ENCODE measurements around the gene AP1M1.
A peak's percentile ranks its signal among the peaks of the same experiment; 100 is the strongest.

AP1M1 gene

DNA sequence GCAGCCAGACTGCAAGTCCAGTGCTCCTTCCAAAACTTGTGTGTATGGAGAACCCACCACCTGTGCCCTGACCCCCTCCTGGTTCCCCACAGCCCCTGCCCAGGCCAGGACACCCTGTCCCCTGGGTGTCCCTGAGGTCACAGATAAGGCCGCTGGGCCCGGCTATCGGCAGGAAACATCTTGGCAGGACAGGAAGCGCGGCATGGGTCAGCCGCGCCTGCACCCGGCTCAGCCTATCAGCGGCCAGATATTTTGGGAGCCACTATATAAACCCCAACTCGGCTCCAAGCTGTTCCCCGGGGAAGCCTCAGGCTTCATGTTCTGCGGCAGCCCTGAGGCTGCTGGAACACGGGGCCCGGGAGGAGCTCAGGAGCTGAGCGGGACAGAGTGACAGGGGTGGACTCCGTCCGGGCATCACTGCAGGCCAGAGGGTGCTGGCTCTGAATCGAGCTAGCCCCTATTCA, 60.8 kb downstream of the AP1M1 start:
- Histone ChIP-seq H3K27ac (peak overlapping the region; percentile 51; the same call in 1 of the 2 replicates), H3K27me3 (no peaks in the 10 kb centered on the region), H3K4me2 (peak overlapping the region; percentile 89), H3K4me1 (peaks cover 73% of the 10 kb centered on the region), H4K20me1 (no peaks in the 10 kb centered on the region), H3K9ac (0 out of 2 replicates have a peak overlapping the region, but pooled peaks have one; percentile 49), H3K36me3 (no peaks in the 10 kb centered on the region), H3K4me3 (peak overlapping the region; percentile 22; the same call in 1 of the 2 replicates), H3K9me3 (no peaks in the 10 kb centered on the region)
- no peak for TF ChIP-seq Cebpa-rat (IDR thresholded peaks at IDR 0.05)

DNA sequence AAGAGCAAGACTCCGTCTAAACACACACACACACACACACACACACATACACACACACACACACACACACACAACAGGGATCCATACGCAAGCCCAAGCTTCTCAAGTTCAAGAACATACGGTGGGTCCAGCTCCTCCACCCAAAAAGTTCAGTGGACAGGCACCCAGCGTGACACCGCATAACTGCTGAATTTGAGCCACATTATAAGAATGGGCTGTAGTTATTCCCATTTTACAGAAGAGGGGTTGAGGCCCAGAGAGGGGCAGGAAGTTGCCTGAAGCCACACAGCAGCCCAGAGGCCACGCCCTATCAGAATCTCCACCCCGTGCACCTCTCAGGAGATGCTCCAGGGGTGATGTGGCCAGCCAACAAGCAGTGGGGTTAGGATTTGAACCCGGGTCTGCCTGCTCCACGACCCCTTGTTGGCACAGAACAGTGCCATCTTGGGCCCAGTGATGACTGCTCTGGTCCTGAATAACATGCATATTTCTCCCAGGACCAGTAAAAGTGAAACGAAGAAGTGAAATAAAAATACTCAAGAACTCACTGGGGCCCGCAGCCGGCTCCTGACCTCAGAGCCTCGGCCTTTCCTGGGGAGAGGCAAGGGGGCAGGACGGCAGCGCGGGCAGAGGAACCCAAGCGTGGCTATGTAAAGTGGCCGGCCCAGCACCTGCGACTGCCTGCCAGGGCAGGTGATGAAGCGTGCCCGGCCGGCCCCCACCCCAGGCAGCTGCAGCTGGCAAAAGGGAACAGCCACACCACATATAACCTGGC, 61.9 kb downstream of the AP1M1 start:
- H4K20me1 ChIP-seq: no peaks in the 10 kb centered on the region
- peak overlapping the region; percentile 51; the same call in 1 of the 2 replicates for H3K27ac ChIP-seq
- H3K4me1 ChIP-seq: peaks cover 71% of the 10 kb centered on the region
- TF ChIP-seq Cebpa-rat (IDR thresholded peaks at IDR 0.05): no peak
- no peaks in the 10 kb centered on the region for H3K27me3 ChIP-seq
- no peaks in the 10 kb centered on the region for H3K9me3 ChIP-seq
- no peak overlapping the region; the same call in 1 of the 2 replicates for H3K9ac ChIP-seq
- no peak overlapping the region for H3K4me3 ChIP-seq
- H3K4me2 ChIP-seq: peak overlapping the region; percentile 89
- no peaks in the 10 kb centered on the region for H3K36me3 ChIP-seq

DNA sequence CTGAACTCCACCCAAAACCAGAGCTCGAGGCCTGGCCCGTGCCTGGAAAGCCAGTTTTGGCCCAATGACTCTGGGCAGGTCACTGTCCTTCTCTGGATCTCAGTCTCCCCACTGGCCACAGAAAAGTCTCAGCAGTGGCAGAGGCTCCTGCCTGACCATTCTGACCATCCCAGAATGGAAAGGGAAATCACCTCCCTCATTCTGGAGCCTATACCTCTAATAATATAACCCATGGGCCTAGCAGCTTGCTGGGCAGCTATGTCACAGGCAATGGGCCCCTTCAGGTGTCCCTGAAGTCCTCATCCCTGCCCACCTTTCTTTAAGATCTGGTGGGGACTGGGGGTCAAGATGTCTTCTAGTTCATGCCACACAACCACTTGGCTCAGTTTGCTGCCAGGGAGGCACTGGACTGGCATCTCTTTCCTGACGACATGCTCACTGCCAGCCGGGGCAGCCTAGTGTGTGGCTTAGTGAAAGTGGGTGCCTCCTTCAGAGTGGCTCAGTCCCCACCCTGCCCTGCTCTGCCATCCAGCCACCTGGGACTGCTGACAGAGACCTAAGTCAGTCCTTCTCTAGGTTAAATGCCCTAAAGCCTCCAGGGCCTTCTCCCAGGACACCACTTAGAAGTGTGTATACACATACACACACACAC, 62.6 kb downstream of the AP1M1 start:
- H3K4me1 ChIP-seq: peaks cover 71% of the 10 kb centered on the region

DNA sequence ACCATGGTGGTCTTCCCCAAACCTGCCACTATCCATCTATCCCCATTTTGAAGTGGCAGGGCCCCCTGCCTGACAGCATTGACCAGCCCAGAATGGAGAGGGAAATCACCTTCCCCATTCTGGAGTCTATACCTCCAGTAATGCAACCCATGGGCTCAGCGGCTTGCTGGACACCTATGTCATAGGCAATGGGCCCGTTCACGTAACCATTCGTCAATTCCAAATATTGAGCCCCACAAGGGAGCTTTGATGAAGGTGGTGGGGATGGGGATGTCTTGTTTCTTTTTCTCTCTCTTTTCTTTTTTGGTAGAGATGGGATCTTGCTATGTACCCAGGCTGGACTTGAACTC, 63.1 kb downstream of the AP1M1 start:
- Histone ChIP-seq H3K36me3 (no peaks in the 10 kb centered on the region), H3K9me3 (no peaks in the 10 kb centered on the region), H3K4me3 (no peak overlapping the region), H4K20me1 (no peaks in the 10 kb centered on the region), H3K9ac (no peak overlapping the region), H3K4me2 (peak overlapping the region; percentile 89), H3K4me1 (peaks cover 71% of the 10 kb centered on the region), H3K27ac (peak overlapping the region; percentile 51), H3K27me3 (no peaks in the 10 kb centered on the region)
- no peak for TF ChIP-seq Cebpa-rat (IDR thresholded peaks at IDR 0.05)

More for the DNA sequence above, 62.6 kb downstream of the AP1M1 start:
- Histone ChIP-seq H3K4me3 (no peak overlapping the region), H3K9me3 (no peaks in the 10 kb centered on the region), H3K9ac (no peak overlapping the region; the same call in 1 of the 2 replicates), H3K4me2 (peak overlapping the region; percentile 89), H3K27ac (peak overlapping the region; percentile 51), H3K36me3 (no peaks in the 10 kb centered on the region), H4K20me1 (no peaks in the 10 kb centered on the region), H3K27me3 (no peaks in the 10 kb centered on the region)
- no peak for TF ChIP-seq Cebpa-rat (IDR thresholded peaks at IDR 0.05)

DNA sequence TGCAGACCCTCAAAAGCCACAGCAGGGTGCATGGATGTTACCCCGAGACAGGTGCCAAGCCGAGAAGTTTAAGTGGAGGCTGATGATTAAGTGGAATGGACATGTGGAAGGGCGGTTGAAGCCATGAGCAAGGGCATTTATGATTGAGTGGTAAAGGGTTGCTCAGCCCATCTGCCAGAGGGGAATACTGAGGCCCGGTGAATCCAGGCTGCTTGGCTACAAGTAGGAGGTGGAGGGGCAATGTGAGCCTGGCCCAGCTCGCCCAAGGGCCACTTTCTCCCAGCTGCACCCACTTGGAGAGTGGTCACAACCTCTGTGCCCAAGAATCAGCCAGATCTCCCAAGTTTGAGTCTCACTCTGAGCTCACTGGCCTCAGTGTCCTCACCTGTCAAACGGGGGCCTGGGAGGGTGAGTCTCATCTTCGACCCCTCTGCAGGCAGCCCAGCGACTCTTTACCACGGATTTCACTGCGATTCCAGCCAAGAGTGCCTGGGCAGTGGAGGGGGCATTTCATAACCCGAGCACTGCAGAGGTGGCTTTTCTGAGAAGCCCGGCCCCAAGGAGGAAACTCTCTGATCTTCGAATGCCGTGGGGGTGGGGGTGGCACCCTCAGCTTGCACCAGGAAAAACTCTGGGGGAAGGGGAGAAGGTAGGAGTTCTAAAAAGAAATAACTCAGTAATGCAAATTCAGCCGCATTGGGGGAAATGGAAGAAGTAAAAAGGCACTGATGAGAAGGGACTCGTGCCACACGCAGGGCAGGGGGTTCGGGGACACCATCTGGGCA, 64.1 kb downstream of the AP1M1 start:
- H3K4me1 ChIP-seq: peaks cover 67% of the 10 kb centered on the region
- peak overlapping the region; percentile 16 for H3K27ac ChIP-seq
- H3K4me2 ChIP-seq: peak overlapping the region; percentile 64
- H3K27me3 ChIP-seq: no peaks in the 10 kb centered on the region
- no peak for TF ChIP-seq Cebpa-rat (IDR thresholded peaks at IDR 0.05)
- no peaks in the 10 kb centered on the region for H4K20me1 ChIP-seq
- H3K9ac ChIP-seq: no peak overlapping the region
- no peaks in the 10 kb centered on the region for H3K9me3 ChIP-seq
- H3K4me3 ChIP-seq: no peak overlapping the region
- no peaks in the 10 kb centered on the region for H3K36me3 ChIP-seq

DNA sequence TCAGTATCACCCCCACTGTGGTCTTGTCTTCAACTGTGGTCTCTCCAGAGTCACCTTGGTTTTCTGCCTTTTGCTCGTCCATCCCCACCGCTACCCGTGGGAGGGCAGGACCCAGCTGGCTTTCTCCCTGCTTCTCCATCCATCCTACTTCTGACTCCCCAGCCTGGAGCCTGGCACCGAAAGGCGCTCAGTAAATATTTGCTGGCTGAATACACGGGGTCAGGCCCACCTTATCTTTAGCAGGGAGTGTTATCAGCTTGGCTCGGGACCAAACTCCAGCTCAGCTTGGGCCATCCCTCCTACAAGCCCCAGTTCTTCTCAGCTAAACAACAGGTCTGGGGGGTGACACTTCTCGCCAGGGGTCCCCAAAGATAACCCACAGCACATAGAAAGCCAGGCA, 64.9 kb downstream of the AP1M1 start:
- Histone ChIP-seq H3K4me2 (peak overlapping the region; percentile 64), H4K20me1 (no peaks in the 10 kb centered on the region), H3K27ac (peak overlapping the region; percentile 16; the same call in 1 of the 2 replicates), H3K27me3 (no peaks in the 10 kb centered on the region), H3K9ac (no peak overlapping the region), H3K9me3 (no peaks in the 10 kb centered on the region), H3K4me1 (peaks cover 61% of the 10 kb centered on the region), H3K4me3 (no peak overlapping the region), H3K36me3 (no peaks in the 10 kb centered on the region)
- no peak for TF ChIP-seq Cebpa-rat (IDR thresholded peaks at IDR 0.05)

DNA sequence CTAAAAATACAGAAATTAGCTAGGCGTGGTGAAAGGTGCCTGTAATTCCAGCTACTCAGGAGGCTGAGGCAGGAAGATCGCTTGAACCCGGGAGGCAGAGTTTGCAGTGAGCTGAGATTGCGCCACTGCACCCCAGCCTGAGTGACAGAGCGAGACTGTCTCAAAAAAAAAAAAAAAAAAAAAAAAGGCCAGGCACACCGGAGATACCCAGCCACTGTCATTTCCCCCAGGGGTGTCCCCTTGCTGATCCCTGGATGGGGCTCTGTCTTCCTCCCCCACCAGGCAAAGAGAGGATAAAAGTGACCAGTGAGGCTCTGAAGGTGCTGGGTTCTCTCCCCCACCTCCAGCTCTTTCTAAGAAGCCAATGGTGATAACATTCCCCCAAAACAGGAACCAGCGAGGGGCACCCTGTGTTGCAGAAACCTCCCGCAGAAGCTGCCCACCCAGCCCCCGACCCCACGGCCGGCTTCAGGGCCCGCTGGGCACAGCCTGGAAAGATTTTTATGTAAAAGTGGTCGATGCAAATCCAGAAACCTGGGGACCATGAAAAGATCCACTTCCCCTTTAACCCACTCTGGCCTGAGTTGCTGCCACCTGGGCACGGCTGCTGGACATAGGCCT, 65.5 kb downstream of the AP1M1 start:
- no peaks in the 10 kb centered on the region for H3K9me3 ChIP-seq
- no peaks in the 10 kb centered on the region for H4K20me1 ChIP-seq
- no peak overlapping the region for H3K9ac ChIP-seq
- peak overlapping the region; percentile 64 for H3K4me2 ChIP-seq
- peaks cover 55% of the 10 kb centered on the region for H3K4me1 ChIP-seq
- TF ChIP-seq Cebpa-rat (IDR thresholded peaks at IDR 0.05): 0 out of 2 replicates have a peak, but pooled peaks have one; percentile 35
- H3K4me3 ChIP-seq: no peak overlapping the region
- H3K27me3 ChIP-seq: no peaks in the 10 kb centered on the region
- H3K36me3 ChIP-seq: no peaks in the 10 kb centered on the region
- H3K27ac ChIP-seq: no peak overlapping the region

DNA sequence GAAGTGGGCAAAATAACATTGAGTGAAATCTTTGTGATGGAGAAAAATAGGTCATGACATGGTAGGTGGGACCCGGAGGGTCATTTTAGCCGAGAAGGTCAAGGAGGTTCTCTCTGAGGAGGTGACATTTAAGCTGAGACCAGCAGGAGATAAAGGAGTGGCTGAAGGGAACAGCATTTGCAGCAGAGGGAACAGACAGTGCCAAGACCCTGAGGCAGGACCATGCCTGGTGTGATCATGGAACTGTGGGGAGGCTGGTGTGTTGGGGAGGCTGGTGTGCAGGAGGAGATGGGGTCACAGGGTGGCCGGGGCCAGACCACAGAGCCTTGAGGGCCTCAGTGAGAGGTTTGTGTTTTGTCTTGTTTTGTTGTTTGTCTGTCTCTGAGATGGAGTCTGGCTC, 67.5 kb downstream of the AP1M1 start:
- Histone ChIP-seq H3K4me3 (no peak overlapping the region), H3K36me3 (no peaks in the 10 kb centered on the region), H3K9me3 (no peaks in the 10 kb centered on the region), H3K4me2 (no peak overlapping the region), H3K27ac (no peak overlapping the region), H3K4me1 (peaks cover 35% of the 10 kb centered on the region), H4K20me1 (no peaks in the 10 kb centered on the region), H3K9ac (no peak overlapping the region), H3K27me3 (no peaks in the 10 kb centered on the region)
- TF ChIP-seq Cebpa-rat (IDR thresholded peaks at IDR 0.05): no peak

DNA sequence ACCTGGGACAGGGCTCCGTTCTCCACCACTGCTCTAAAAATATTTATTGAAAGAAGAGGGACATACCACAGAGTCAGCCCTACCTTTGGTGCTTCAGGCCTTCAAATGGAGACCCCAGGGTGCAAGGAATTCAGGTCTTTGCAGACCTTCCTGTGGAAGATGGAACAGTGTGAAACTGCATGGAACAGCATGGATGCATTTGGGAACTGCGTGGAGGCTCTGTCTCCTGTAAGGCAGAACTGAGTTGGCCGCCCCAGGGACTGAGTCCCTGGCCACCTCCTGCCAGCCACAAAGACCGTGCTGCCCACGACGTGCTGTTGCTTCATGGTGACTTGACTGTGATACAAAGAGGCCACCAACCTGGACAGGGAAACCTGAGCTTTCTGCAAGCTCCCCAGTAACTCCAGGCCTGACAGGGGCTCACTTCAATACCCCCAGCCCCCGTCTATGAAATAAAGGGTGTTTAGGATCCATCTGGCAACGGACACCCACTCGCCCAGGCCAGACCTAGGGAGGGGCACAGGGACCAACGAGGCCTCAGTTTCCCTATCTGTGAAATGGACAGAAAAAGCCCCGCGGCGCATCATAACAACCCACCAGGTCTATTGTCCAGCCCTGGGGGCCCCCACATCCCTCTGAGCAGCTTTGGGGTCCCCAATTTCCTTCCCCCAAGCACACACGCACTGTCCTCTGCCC, 68.3 kb downstream of the AP1M1 start:
- H3K4me1 ChIP-seq: peaks cover 27% of the 10 kb centered on the region
- no peak overlapping the region for H3K9ac ChIP-seq
- H3K27me3 ChIP-seq: no peaks in the 10 kb centered on the region
- no peaks in the 10 kb centered on the region for H3K9me3 ChIP-seq
- H3K27ac ChIP-seq: no peak overlapping the region
- H3K4me3 ChIP-seq: no peak overlapping the region
- H3K36me3 ChIP-seq: no peaks in the 10 kb centered on the region
- no peaks in the 10 kb centered on the region for H4K20me1 ChIP-seq
- H3K4me2 ChIP-seq: no peak overlapping the region
- TF ChIP-seq Cebpa-rat (IDR thresholded peaks at IDR 0.05): no peak

All from BLaER1 (cell line).